ENCODE data around the gene BCAR3.

DNA sequence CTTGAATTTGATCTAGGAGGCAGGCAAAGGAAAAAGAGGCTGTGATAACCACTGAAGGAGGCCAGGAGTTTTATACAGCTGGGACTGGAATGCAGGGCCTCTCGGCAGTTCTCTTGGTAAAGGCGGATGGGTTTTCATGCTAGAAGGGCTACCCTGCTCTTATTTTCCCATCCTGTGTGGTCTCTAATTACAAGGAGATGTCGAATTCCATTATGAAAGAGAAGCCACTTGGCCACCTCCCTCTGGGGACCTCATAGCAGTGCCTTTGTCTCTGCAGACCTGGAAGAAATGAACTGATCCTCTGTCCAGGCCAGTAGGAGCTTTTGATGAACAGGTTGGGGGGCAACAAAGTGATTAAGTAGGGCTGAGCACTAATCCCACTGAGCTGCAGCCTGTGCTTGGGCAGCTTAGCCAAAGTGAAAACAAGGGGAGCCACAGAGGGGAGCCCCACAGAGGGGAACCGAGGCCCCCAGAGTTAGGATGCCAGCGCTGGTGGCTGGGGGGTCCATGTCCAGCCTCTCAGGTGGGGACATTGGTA lies 42.2 kb upstream of the BCAR3 start:
- TF ChIP-seq, protein P1, sequence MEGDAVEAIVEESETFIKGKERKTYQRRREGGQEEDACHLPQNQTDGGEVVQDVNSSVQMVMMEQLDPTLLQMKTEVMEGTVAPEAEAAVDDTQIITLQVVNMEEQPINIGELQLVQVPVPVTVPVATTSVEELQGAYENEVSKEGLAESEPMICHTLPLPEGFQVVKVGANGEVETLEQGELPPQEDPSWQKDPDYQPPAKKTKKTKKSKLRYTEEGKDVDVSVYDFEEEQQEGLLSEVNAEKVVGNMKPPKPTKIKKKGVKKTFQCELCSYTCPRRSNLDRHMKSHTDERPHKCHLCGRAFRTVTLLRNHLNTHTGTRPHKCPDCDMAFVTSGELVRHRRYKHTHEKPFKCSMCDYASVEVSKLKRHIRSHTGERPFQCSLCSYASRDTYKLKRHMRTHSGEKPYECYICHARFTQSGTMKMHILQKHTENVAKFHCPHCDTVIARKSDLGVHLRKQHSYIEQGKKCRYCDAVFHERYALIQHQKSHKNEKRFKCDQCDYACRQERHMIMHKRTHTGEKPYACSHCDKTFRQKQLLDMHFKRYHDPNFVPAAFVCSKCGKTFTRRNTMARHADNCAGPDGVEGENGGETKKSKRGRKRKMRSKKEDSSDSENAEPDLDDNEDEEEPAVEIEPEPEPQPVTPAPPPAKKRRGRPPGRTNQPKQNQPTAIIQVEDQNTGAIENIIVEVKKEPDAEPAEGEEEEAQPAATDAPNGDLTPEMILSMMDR (conservative IDR thresholded peaks at IDR 0.05 in 1 of 2, IDR thresholded peaks at IDR 0.05 in 1 of 2; ENCODE audit: extremely low read depth in 1 of 2, insufficient read depth in 1 of 2, low read depth in 1 of 2, low read length in 2 of 2), result no peak
- no peak for TF ChIP-seq EZH2 (IDR thresholded peaks at IDR 0.05; ENCODE audit: borderline replicate concordance, low read length)

Measured in mammary epithelial cell (primary cell).